ENCODE results near the gene HS6ST1. TPM values are rescaled to one million over a fixed set of nuclear protein-coding genes. Genes with fewer than 3 reads are reported as not detected.
A peak's percentile ranks its signal among the peaks of the same experiment; 100 is the strongest.

The HS6ST1 gene
- total and polyA plus RNA-seq, 12 donors: 20.5 to 262 (median 97.1) TPM

DNA sequence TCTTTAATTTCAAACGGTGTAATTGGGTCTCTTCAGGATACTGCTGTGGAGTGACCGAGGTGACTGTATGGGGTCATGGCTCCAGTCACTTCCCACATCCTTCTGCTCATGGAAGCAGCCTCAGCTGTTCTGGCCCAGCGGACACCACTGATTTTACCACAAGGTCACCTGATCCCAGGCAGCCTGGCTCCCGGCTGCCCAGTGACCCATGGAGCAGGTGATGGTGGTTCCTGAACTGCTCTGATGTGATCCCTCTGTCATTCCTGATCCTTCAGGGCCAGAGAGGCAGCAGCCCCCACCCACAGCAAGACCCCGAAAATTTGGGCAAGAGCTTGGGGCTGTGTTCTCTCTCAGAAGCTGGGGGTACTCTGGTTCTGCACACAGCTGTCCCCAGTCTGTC is 35.5 kb upstream of the HS6ST1 start:
- no peak for TF ChIP-seq POLR2A (IDR thresholded peaks at IDR 0.05)
- TF ChIP-seq, protein P1, sequence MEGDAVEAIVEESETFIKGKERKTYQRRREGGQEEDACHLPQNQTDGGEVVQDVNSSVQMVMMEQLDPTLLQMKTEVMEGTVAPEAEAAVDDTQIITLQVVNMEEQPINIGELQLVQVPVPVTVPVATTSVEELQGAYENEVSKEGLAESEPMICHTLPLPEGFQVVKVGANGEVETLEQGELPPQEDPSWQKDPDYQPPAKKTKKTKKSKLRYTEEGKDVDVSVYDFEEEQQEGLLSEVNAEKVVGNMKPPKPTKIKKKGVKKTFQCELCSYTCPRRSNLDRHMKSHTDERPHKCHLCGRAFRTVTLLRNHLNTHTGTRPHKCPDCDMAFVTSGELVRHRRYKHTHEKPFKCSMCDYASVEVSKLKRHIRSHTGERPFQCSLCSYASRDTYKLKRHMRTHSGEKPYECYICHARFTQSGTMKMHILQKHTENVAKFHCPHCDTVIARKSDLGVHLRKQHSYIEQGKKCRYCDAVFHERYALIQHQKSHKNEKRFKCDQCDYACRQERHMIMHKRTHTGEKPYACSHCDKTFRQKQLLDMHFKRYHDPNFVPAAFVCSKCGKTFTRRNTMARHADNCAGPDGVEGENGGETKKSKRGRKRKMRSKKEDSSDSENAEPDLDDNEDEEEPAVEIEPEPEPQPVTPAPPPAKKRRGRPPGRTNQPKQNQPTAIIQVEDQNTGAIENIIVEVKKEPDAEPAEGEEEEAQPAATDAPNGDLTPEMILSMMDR (IDR thresholded peaks at IDR 0.05): no peak
- 90 to 100% (median 91%) methylated on average over 5 of the region's 5 CpGs for WGBS, 4 donors

DNA sequence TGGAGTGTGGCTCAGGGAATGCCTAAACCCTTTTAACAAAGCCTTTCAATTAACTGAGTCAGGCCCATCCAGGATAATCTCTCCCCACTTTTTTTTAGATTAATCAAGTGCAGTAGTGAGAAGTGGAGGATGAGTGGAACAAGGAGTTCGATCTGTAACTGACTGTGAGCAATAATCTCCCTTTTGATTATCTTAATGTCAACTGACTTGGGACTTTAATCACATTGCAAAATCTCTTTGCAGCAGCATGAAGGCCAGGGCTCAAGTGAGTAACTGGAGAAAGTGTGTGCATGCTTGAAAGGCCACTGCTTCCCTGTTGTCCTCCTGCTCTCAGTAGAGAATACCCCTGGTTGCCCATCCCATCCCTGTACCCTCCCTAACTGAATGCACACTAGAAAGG is 32.1 kb upstream of the HS6ST1 start:
- Histone ChIP-seq H3K4me3 (no peak overlapping the region), H3K9me3 (replicated peaks in 1 of 3) (no peaks in the 10 kb centered on the region), H3K4me1 (replicated peaks in 1 of 2) (peaks cover 5 to 23% of the 10 kb centered on the region in 2 donors), H3K27ac (peak overlapping the region in 2 of 5 donors; percentile 23 to 33), H3K36me3 (replicated peaks in 1 of 2) (no peaks in the 10 kb centered on the region), H3K27me3 (no peaks in the 10 kb centered on the region)
- intact Hi-C loops (cut with DNase I): no loop called here
- WGBS, 4 donors: 37 to 52% (median 44%) methylated on average over 1 of the region's 1 CpG
- DNase-seq: peak in 3 of 7 donors; percentile 37 to 46 (median 41)
- TF ChIP-seq, protein P1 (IDR thresholded peaks at IDR 0.05): no peak
- no peak for TF ChIP-seq POLR2A (IDR thresholded peaks at IDR 0.05)

More for the DNA sequence above, 35.5 kb upstream of the HS6ST1 start:
- Histone ChIP-seq H3K36me3 (replicated peaks in 1 of 2) (no peaks in the 10 kb centered on the region), H3K4me3 (no peak overlapping the region), H3K27ac (no peak overlapping the region), H3K9me3 (replicated peaks in 1 of 3) (no peaks in the 10 kb centered on the region), H3K4me1 (replicated peaks in 1 of 2) (peaks cover 0 to 6% of the 10 kb centered on the region in 2 donors), H3K27me3 (no peaks in the 10 kb centered on the region)
- DNase-seq: peak in 1 of 7 donors; percentile 31
- intact Hi-C loops (cut with DNase I): no loop called here

DNA sequence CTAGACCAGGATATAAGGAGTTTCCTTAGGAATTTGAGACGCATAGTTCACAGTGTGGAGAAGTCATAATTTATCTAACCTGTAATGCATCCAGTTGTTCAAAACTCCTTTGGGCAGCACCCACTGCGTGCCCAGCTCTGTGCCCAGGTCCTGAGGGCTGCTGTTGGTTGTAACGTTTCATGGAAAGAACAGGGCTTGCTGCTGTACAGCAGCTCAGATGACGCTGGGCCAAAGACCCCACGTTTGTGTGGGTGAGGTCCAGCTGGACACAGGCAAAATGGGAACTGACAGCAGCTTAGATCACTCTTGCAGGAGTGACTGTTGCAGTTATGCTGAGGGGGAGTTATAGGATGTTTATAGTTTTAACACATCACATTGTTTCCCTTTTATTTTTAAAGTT is 30.0 kb upstream of the HS6ST1 start:
- Histone ChIP-seq H3K27ac (peak overlapping the region in 4 of 5 donors; percentile 42 to 82 (median 67)), H3K4me1 (replicated peaks in 1 of 2) (peaks cover 5 to 23% of the 10 kb centered on the region in 2 donors), H3K36me3 (replicated peaks in 1 of 2) (no peaks in the 10 kb centered on the region), H3K9me3 (replicated peaks in 1 of 3) (no peaks in the 10 kb centered on the region), H3K27me3 (no peaks in the 10 kb centered on the region), H3K4me3 (no peak overlapping the region)
- 74 to 82% (median 80%) methylated on average over 3 to 5 of the region's 5 CpGs for WGBS, 4 donors
- peak in 1 of 7 donors; percentile 40 for DNase-seq
- TF ChIP-seq, protein P1 (IDR thresholded peaks at IDR 0.05): no peak
- no peak for TF ChIP-seq POLR2A (IDR thresholded peaks at IDR 0.05)
- intact Hi-C loops (cut with DNase I): no loop called here

DNA sequence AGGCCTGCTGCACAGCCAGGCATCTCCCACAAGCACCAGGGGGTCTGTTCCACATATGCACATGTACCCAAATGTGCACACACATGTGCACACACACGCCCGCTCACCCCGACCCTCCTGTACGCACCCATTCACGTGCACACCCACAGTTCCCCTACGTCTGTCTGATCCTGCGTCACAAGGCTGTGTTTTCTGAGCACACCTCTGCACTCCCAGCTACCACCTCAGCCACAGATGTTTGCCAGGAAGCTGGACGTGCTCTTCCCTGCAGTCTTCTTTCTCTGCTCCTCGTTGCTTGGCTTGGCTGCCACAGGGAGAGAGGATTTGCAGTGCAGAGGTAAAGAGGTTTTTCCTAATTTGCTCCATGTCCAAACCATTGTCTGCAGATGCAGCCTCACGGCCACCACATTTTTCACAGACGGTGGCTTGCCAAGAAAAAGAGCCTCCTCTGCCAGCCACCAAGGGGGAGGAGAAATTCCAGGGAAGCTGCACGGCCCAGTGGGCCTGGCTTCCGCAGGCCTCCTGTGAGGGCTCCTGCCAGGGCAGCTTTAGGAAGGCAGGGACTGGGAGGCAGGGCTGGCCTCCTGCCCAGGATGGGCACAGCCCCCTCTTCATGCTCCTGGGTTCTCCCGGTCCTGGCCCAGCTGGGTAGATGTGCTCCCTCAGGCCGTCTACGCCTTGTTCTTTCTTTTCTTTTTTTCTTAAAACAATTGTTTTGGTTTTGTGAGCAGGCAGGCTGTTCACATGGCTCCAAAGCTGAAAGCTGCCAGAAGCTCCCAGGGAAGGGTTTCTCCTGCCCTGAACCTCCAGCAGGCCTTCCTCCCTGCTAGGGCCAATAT is 29.3 kb upstream of the HS6ST1 start:
- no peak for TF ChIP-seq POLR2A (IDR thresholded peaks at IDR 0.05)
- TF ChIP-seq, protein P1 (IDR thresholded peaks at IDR 0.05): no peak
- H3K27ac ChIP-seq: peak overlapping the region; percentile 30 to 82 (median 58)
- no peaks in the 10 kb centered on the region for H3K9me3 ChIP-seq (replicated peaks in 1 of 3)
- no peaks in the 10 kb centered on the region for H3K36me3 ChIP-seq (replicated peaks in 1 of 2)
- DNase-seq: peak; percentile 69 to 91 (median 88)
- WGBS, 4 donors: 34 to 45% (median 35%) methylated on average over 14 to 16 of the region's 16 CpGs
- intact Hi-C loops (cut with DNase I): no loop called here
- H3K4me1 ChIP-seq (replicated peaks in 1 of 2): peaks cover 5 to 23% of the 10 kb centered on the region in 2 donors
- H3K27me3 ChIP-seq: no peaks in the 10 kb centered on the region
- H3K4me3 ChIP-seq: no peak overlapping the region

Data from adrenal gland (tissue), 12 donors.